Breast epithelium (tissue), 4 donors: ENCODE measurements around the gene MVP. TPM values are rescaled to one million over a fixed set of nuclear protein-coding genes. Genes with fewer than 3 reads are reported as not detected.

Experiments
- DNase-seq, 2 donors: peaks; one replicate each; pipeline ENCODE4 v3.0.0-alpha.2; 2019; ENCODE audit warnings: low spot score in 2 of 2
- H3K27ac ChIP-seq, 2 donors: fragments of 200-600 bp; sonication (generic) in 1 of 2; one replicate each; pipeline ENCODE4 v1.5.1; 2016 to 2019; ENCODE audit warnings: mild to moderate bottlenecking in 1 of 2
- H3K27me3 ChIP-seq, 2 donors: fragments of 200-600 bp; sonication (generic) in 1 of 2; one replicate each; pipeline versions ENCODE4 v1.5.1 to v1.6.0; 2017 to 2019; ENCODE audit warnings: control low read depth in 1 of 2, mild to moderate bottlenecking in 1 of 2
- H3K36me3 ChIP-seq: fragments of 200-600 bp; one replicate; pipeline ENCODE4 v1.5.1; 2019
- H3K4me1 ChIP-seq, 2 donors: fragments of 200-600 bp; sonication (generic); one replicate each; pipeline ENCODE4 v1.5.1; 2016 to 2019; ENCODE audit warnings: control low read depth in 1 of 2
- H3K4me3 ChIP-seq, 3 donors: fragments of 200-600 bp; sonication (generic); 1 replicate in 2 of 3; 2 replicates in 1 of 3; pipeline ENCODE4 v1.5.1; 2016 to 2019; ENCODE audit warnings: mild to moderate bottlenecking in 3 of 3, moderate library complexity in 2 of 3
- H3K9me3 ChIP-seq, 2 donors: fragments of 200-600 bp; sonication (generic) in 1 of 2; one replicate each; pipeline ENCODE4 v1.5.1; 2016 to 2019; ENCODE audit warnings: control low read depth in 1 of 2
- POLR2A ChIP-seq: fragments of 450-650 bp; IDR thresholded peaks from one replicate; pipeline ENCODE4 v1.6.1; 2016; ENCODE audit warnings: antibody characterized with exemption, mild to moderate bottlenecking, moderate library complexity
- POLR2AphosphoS5 ChIP-seq, 3 donors: sonication (generic); formaldehyde crosslinking; IDR thresholded peaks; one replicate each; pipeline ENCODE4 v1.6.1; 2017; ENCODE audit warnings: antibody characterized with exemption in 3 of 3
- intact Hi-C: fragments of 100-400 bp; cut with DNase I; formaldehyde crosslinking; loops from one replicate; pipeline ENCODE4 v1.15.1; 2023; ENCODE audit warnings: low total_unique reads
- total RNA-seq, 3 donors: library from RNA; depleted of rRNA; stranded (reverse); fragments of >200 nt; gene quantifications; one replicate each; pipeline ENCODE4 v1.1.0, GENCODE V29; 2016
- TF ChIP-seq, protein P1 (sequence below), 3 donors: fragments of 450-650 bp; IDR thresholded peaks; one replicate each; pipeline ENCODE4 v1.5.1; 2016 to 2017; ENCODE audit warnings: antibody characterized with exemption in 3 of 3, mild to moderate bottlenecking in 3 of 3, moderate library complexity in 3 of 3

MVP gene
- total RNA-seq, 3 donors from 2014 or later, result 78.1 to 132 (median 99.7) TPM

DNA sequence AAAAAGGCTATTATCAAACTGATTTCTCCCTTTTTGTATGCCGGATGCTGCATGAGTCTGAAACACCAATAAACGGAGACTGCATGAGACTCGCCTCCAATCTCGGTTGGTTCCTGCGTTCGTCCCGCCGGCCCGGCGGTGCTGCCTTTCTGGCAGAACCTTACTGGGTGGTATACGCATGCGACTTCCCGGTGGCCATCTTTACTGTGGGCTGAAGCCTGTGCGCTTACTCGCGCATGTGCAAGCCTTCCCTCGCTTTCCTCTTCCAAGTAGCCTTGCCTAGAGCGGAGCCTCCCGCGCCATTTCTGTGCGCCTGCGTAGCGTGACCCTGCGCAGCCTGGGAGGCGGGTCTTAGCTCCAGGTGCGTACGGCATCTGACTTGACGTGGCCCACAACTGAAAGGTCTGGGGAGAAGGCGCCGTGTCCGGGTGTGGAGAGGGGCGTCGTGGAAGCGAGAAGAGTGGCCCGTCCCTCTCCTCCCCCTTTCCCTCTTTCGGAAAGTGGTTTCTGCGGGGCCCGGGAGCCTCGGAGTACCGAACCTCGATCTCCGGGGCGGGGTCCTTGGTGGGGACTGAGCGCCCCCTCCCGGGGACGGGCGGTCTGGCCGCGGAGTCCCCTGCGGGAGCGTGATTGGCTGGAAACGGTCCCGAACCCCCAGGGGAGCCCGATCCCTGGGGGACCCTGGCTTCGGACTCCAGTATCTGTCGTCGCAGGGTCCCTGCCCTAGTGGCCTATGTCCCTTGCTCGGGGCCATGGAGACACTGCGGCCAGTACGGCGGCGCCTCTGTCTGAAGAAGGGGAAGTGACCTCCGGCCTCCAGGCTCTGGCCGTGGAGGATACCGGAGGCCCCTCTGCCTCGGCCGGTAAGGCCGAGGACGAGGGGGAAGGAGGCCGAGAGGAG, 4.2 kb upstream of the MVP start, which contains the start of gene PAGR1:
Gene PAGR1, plus strand, starts transcription at position 360 of the 901 bp plus-strand sequence. Its CDS starts 374 bp downstream, at position 734.
- Histone ChIP-seq H3K27ac (peak within 1 kb of the TSS; percentile 94 to 96), H3K4me1 (peaks cover 0 to 11% of the 10 kb centered on the region in 2 donors)
- intact Hi-C loops, result no loop called here

DNA sequence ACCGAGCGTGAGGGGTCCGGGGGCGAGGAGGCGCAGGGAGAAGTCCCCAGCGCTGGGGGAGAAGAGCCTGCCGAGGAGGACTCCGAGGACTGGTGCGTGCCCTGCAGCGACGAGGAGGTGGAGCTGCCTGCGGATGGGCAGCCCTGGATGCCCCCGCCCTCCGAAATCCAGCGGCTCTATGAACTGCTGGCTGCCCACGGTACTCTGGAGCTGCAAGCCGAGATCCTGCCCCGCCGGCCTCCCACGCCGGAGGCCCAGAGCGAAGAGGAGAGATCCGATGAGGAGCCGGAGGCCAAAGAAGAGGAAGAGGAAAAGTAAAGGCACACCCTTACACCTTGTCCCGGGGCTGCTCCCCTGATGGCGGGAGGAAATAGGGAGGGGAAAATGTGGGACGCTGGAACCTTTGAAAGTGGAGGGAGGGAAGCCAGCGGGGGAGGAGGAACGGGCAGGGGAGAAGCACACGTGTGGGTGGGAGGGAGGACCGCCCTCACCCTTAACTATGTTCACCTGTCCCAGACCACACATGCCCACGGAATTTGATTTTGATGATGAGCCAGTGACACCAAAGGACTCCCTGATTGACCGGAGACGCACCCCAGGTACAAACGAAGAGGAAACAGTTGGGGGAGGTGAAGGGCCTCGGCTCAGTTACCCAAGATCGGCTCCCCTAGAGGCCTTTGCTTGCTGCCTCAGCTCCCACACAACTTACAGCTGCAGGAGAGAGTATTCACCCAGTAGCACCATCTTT, 3.4 kb upstream of the MVP start:
- intact Hi-C loops, result no loop called here
- DNase-seq, result no peak
- TF ChIP-seq, protein P1, sequence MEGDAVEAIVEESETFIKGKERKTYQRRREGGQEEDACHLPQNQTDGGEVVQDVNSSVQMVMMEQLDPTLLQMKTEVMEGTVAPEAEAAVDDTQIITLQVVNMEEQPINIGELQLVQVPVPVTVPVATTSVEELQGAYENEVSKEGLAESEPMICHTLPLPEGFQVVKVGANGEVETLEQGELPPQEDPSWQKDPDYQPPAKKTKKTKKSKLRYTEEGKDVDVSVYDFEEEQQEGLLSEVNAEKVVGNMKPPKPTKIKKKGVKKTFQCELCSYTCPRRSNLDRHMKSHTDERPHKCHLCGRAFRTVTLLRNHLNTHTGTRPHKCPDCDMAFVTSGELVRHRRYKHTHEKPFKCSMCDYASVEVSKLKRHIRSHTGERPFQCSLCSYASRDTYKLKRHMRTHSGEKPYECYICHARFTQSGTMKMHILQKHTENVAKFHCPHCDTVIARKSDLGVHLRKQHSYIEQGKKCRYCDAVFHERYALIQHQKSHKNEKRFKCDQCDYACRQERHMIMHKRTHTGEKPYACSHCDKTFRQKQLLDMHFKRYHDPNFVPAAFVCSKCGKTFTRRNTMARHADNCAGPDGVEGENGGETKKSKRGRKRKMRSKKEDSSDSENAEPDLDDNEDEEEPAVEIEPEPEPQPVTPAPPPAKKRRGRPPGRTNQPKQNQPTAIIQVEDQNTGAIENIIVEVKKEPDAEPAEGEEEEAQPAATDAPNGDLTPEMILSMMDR (IDR thresholded peaks at IDR 0.05), result peak in 1 of 3 donors; percentile 20
- no peak for TF ChIP-seq POLR2A
- TF ChIP-seq POLR2AphosphoS5 (IDR thresholded peaks at IDR 0.05), result no peak
- Histone ChIP-seq H3K27ac (peak overlapping the region; percentile 94 to 96), H3K4me3 (peak overlapping the region; percentile 64 to 84 (median 81)), H3K36me3 (no peaks in the 10 kb centered on the region), H3K4me1 (peaks cover 4 to 11% of the 10 kb centered on the region in 2 donors), H3K27me3 (no peaks in the 10 kb centered on the region), H3K9me3 (no peaks in the 10 kb centered on the region)

More for the DNA sequence above, 4.2 kb upstream of the MVP start, which contains the start of gene PAGR1:
- DNase-seq, result peak; percentile 98 to 99
- Histone ChIP-seq H3K4me3 (peak within 1 kb of the TSS; percentile 64 to 84 (median 81)), H3K36me3 (no peaks in the 10 kb centered on the region), H3K27me3 (no peaks in the 10 kb centered on the region), H3K9me3 (no peaks in the 10 kb centered on the region)
- TF ChIP-seq POLR2A (peak; percentile 48), POLR2AphosphoS5 (IDR thresholded peaks at IDR 0.05) (peak; percentile 89 to 91 (median 91))
- TF ChIP-seq, protein P1 (IDR thresholded peaks at IDR 0.05), result peak; percentile 76 to 91 (median 86)

DNA sequence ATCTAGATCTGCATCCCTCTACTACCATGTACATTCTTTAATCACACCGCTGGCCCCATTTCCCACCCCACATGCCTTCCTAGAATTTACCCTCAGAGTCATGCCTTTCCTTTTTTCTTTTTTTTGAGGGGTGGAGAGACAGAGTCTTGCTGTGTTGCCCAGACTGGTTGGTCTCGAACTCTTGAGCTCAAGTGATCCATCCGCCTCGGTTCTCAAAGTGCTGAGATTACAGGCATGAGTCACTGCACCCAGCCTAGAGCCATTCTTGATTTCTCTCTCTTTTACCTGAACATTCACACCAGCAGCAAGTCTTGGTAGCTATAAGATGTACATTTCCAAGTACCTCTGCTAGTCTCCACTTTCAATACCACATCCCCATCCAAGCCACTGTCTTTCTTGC, 2.2 kb upstream of the MVP start:
- TF ChIP-seq, protein P1 (IDR thresholded peaks at IDR 0.05), result no peak
- no peak for TF ChIP-seq POLR2AphosphoS5 (IDR thresholded peaks at IDR 0.05)
- TF ChIP-seq POLR2A, result no peak
- no peaks in the 10 kb centered on the region for H3K9me3 ChIP-seq
- no peaks in the 10 kb centered on the region for H3K36me3 ChIP-seq
- intact Hi-C loops, result no loop called here
- no peak overlapping the region for H3K4me3 ChIP-seq
- no peak for DNase-seq
- no peak overlapping the region for H3K27ac ChIP-seq
- H3K27me3 ChIP-seq, result no peaks in the 10 kb centered on the region
- H3K4me1 ChIP-seq, result peaks cover 4 to 19% of the 10 kb centered on the region in 2 donors

DNA sequence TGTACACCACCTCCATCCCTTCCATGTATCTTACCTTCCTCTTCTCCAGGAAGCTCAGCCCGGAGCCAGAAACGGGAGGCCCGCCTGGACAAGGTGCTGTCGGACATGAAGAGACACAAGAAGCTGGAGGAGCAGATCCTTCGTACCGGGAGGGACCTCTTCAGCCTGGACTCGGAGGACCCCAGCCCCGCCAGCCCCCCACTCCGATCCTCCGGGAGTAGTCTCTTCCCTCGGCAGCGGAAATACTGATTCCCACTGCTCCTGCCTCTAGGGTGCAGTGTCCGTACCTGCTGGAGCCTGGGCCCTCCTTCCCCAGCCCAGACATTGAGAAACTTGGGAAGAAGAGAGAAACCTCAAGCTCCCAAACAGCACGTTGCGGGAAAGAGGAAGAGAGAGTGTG, 756 bp upstream of the MVP start:
- H3K27me3 ChIP-seq, result no peaks in the 10 kb centered on the region
- no peaks in the 10 kb centered on the region for H3K9me3 ChIP-seq
- peaks cover 8 to 23% of the 10 kb centered on the region in 2 donors for H3K4me1 ChIP-seq
- no peak for DNase-seq
- TF ChIP-seq, protein P1 (IDR thresholded peaks at IDR 0.05), result no peak
- no peak for TF ChIP-seq POLR2A
- no peak for TF ChIP-seq POLR2AphosphoS5 (IDR thresholded peaks at IDR 0.05)
- intact Hi-C loops, result no loop called here
- H3K36me3 ChIP-seq, result no peaks in the 10 kb centered on the region
- peak overlapping the region in 2 of 3 donors; percentile 68 to 73 for H3K4me3 ChIP-seq
- H3K27ac ChIP-seq, result peak overlapping the region; percentile 93 to 98
